GM18951 (cell line): ENCODE data around the gene HIPK2.
A peak's percentile ranks its signal among the peaks of the same experiment; 100 is the strongest.

Experiments used
- POLR2A ChIP-seq: IDR thresholded peaks from 4 replicates; pipeline ENCODE4 v1.6.1; 2011; ENCODE audit warnings: mild to moderate bottlenecking; ENCODE audit not compliant: insufficient read length, insufficient read depth; ENCODE audit errors: extremely low read depth
- in situ Hi-C: fragments of 300-500 bp; cut with MboI; formaldehyde crosslinking; loops from one replicate; pipeline ENCODE4 v1.12.0; 2022; ENCODE audit warnings: low sequenced_read_pairs, mixed read lengths, inconsistent platforms; ENCODE audit not compliant: unreplicated experiment

The HIPK2 gene

DNA sequence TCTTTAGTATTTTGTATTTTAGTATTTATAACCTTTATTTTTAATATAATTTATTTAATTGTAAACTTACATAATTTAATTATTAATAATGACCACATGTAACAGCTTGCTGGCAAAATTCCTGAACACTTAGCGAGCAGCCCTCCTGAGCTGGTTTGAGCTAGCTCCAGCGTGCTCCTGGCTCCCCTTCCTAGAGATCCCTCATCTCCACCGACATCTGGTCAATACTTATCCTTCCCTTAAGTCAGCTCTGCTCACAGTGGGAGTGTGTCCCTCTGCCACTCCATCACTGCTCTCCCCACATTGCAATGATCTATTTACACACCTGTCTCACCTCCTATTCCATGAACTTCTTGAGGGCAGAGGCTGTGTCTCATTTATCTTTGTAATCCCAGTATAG lies 30.6 kb upstream of the HIPK2 start:
- TF ChIP-seq POLR2A, result no peak
- in situ Hi-C loops, result no loop called here

DNA sequence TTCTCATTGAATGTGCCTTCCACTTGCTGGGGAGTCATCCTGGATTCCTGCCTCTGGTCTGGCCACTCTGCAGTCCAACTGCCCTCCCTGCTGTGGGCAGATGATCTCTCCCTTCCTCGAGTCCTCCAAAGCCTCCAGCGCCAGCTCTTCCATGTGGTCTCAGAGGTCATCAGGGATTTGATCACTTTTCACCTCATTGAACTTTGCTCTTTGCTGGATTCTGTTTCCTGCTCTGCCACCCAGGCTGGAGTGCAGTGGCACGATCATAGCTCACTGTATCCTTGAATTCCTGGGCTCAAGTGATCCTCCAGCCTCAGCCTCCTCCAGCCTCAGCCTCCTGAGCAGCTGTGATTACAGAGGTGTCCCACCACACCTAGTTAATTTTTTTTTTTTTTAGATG lies 29.2 kb upstream of the HIPK2 start:
- TF ChIP-seq POLR2A, result no peak
- in situ Hi-C loops, result no loop called here

DNA sequence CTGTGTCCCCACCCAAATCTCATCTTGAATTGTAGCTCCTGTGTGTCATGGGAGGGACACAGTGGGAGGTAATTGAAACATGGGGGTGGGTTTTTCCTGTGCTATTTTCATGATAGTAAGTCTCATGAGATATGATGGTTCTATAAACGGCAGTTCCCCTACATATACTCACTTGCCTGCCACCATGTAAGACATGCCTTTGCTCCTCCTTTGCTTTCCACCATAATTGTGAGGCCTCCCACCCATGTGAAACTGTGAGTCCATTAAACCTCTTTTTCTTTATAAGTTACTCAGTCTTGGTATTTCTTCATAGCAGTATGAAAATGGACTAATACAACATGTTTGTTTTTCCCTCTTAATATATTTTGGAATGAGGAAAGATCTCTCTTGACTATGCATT lies 26.8 kb upstream of the HIPK2 start:
- in situ Hi-C loops, result no loop called here
- no peak for TF ChIP-seq POLR2A

DNA sequence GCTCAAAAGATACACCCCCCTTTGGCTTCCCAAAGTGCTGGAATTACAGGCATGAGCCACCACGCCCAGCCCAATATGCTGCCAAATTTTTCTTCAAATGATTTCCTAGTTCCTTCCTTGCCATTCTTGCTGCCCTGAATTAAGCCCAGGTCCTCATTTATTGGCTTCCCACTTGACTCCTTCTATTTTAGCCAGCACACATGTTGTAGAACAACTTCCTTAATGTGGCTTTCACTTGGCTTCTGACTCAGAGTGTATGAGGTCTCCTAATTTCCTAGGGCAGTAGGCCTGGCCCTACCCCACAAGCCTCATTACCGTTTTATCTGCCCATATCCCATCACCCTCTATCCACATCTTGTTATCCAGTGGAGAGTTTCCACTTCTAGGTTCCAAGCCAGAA lies 21.8 kb upstream of the HIPK2 start:
- in situ Hi-C loops, result no loop called here
- TF ChIP-seq POLR2A, result no peak

DNA sequence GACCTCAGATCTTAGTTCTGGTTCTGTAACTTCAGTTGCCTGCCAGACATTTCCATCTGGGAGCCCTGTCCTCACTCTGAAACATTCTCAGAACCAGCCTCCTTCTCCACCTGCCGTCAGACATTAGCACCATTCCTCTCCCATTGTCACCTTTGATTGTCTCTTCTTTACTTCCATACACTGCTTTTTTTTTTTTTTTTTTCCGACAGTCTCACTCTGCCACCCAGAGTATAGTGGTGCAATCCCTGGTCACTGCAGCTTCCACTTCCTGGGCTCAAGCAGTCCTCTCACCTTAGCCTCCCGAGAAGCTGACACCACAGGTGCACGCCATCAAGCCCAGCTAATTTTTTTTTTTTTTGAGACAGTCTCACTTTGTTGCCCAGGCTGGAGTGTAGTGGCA lies 21.1 kb upstream of the HIPK2 start:
- in situ Hi-C loops, result no loop called here
- no peak for TF ChIP-seq POLR2A

DNA sequence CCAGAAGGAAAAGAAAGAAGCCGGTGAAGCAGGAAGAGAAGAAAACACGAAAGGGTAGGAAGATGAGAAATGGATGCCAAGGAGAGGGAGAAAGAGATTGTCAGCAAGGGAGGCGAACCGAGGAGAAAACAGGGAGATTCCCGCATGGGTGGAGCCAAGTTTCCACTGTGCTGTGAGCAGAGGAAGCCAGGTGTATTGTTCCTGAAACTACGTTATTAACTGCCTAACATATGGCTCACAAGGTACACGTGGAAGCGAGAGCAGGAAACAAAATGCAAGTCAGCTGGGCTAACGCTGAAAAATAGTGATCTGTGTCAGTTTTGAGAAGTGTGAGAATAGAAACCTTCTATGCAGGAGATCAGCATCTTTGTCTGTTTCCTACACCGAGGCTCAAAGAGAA lies 20.4 kb upstream of the HIPK2 start:
- TF ChIP-seq POLR2A, result no peak
- in situ Hi-C loops, result no loop called here

DNA sequence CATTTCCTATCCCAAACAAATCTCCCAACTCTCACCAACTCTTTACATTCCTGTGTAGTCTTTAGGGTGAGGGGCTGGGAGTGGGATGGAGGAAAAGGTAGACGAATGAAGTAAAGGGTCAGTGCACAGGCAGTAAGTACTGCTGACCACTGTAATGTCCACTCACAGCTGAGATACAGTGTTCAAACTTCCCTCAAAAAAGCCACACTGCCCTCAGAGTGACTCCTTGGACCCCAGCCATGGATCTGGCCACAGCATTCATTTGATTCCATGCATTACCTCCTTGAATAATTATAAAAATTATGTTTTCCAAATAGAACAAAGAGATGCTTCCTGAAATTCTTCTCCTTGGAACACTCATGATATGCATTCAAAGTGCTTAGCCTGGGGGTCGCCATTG lies 19.8 kb upstream of the HIPK2 start:
- in situ Hi-C loops, result no loop called here
- no peak for TF ChIP-seq POLR2A

DNA sequence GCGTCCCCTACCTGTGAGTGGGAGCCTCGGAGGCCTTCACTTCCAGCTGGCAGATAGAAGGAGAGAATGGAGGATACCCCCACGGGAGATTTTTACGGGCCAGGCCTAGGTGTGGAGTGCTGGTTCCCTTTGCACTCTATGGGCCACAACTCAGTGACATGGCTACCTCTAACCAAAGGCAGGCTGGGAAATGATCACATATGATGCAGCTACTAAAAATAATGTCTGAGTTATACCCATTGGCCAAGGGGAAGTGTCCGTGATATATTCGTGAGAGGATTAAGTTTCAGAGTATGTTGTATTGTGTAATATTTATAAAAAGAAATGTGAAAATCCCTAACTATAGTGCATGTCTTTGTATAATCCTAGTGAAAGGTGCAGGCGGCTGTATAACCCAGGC lies 13.5 kb upstream of the HIPK2 start:
- in situ Hi-C loops, result no loop called here
- no peak for TF ChIP-seq POLR2A

DNA sequence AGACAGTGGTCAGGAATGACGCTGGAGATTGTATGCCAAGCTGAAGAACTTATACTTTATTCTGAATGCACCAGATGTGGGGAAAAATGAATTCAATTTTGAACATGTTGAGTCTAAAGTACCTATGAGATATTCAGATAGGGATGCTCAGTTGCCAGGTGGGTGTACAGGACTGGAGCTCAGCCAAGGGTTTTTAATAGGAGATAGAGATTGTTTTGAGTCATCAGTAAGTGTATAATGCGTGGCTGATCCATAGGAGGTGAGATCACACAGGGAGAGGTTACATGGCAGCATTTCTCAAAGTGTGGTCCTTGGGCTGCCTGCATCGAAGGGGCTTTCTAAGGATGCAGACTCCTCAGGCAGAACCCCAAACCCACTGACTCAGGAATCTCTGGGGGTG lies 6.8 kb upstream of the HIPK2 start:
- in situ Hi-C loops, result no loop called here

DNA sequence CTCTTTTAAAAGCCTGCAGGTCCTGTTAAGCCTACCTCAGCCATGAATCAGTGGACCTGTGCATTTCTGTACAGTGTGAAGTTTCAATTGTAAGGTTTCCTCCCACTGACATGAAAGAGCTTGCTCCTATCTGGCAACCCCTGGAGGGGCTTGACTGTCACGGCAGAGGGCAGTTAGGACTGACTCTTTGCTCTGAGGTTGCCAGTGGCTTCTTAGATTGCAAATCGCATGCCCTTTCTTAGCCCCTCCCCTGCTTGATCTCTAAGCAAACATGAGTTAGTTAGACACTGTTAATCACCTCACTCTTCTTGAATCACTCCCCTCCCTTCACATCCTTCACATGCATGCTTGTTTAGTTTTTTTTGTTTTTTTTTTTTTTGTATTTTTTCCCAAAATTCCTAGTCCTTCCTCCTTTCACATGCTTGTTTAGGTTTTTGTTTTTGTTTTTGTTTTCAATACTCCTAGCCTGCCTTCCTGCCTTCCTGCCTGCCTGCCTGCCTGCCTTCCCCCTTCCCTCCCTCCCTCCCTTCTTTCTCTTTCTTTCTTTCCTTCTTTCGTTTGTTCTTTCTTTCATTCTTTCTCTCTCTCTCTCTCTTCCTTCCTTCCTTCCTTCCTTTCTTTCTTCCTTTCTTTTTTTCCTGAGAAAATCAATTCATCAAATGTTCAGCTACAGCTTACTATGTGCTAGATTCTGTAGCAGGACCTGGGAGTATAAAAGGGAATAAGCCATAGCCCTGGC lies 6.0 kb upstream of the HIPK2 start:
- in situ Hi-C loops, result no loop called here
- no peak for TF ChIP-seq POLR2A

More for the DNA sequence above, 6.8 kb upstream of the HIPK2 start:
- TF ChIP-seq POLR2A, result no peak

DNA sequence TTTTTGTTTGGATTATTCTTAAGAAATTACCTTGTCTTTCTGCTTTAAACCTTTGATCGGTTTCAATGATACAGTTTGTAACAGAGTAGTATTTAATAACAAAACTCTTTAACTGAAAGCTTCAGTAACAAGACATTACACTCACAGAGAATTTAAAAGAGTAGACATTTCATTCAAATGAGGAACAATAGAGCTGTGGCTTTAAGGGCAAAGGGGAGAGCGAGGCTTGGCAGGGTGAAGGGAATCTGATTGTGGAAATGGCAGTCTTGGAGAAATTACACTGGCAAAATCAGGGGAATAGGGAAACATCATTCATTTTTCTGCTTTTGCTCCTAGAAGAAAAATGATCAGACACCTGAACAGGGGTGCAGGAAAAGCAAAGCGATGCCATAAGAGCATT lies 5.1 kb upstream of the HIPK2 start:
- in situ Hi-C loops, result no loop called here
- TF ChIP-seq POLR2A, result no peak

DNA sequence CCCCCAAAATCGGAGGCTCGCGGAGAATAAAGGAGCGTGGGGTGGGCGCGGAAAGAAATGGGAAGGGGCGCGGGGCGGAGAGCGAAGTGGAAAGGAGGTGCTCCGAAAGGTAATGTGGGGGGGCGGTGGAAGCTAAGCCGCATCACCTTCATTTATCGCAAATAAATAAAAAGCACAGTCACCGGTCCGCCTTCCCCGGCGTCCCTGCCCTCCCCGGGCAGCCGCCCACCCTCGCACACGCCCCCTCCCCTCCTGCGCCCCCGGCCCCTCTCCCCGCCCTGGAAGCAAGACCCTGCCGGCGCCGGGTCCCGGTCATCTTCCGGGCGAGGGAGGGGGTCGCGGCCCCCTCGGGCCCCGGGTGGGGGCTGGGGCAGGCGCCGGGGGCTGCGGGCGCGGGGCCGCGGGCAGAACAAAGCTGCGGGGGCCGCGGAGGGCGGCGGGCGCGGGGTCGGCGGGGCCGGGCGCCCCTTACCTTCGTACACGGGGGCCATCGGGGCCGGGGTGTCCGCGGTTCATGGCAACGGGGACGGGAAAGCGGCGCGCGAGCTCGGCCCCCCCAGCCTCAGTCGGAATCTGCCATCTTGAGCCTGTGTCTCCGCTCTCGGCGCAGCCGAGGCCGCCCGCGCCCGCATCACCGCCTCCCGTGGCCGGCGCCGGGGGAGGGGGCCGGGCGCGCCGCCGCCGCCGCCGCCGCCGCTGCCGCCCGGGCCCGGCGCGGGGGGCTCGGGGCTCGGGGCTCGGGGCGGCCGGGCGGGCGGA lies 486 bp downstream of the HIPK2 start:
- TF ChIP-seq POLR2A, result no peak
- in situ Hi-C loops, result loop anchor here (10.0 kb wide), 1 partner anchor 133 kb away; no protein-coding TSS in a partner anchor

DNA sequence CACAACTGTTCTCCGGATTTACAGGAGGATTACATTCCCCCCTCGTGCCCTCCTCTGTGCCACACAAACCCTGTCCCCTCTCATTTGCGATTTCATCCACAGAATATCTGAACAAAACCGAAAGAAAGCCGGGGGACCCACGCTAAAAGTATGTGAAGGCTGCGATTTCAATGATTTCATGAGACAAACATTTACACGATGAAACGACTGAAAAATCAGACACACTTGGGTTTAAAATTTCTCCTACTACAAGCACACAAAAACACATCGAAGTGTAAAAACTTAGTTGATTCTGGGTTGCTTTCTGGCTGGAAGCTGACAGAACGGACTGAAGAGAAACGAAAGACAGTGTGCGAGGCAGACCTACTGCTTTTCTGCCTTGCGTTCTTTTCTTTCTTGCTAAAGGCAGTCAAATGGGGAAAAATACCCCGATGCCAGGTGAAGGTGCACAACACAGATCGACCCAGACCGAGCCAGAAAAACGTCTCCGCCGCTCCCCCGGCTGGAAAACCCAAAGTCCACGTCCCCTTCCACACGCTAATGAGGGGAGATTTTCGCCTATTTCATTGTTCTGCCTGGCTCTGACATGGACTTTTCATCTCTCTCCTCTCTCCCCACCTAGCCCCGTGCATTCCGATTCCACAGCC lies 1.2 kb downstream of the HIPK2 start:
- in situ Hi-C loops, result loop anchor here (10.0 kb wide), 1 partner anchor 132 kb away; no protein-coding TSS in a partner anchor
- TF ChIP-seq POLR2A, result no peak

DNA sequence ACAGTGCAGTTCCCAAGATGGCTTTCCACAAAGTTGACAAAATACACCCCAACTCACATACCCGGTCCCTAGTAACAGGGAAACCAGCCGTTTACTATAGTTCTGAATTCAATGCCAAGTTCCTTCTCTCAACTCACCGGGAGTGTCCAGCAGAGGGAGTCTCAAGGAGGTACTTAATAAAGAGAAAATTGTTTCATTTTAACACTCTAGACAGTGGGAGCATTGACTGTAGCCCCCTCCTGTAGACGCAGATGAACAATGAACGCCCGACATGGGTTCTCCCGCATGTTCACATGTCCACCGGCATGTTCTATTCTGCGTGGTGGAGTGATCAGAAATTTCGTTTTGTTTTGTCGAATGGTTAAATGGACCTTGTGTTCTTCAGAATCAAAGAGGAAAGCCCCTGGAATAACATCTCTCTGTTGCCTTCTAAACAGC lies 1.9 kb downstream of the HIPK2 start:
- TF ChIP-seq POLR2A, result peak; percentile 25
- in situ Hi-C loops, result loop anchor here (10.0 kb wide), 1 partner anchor 131 kb away; no protein-coding TSS in a partner anchor

DNA sequence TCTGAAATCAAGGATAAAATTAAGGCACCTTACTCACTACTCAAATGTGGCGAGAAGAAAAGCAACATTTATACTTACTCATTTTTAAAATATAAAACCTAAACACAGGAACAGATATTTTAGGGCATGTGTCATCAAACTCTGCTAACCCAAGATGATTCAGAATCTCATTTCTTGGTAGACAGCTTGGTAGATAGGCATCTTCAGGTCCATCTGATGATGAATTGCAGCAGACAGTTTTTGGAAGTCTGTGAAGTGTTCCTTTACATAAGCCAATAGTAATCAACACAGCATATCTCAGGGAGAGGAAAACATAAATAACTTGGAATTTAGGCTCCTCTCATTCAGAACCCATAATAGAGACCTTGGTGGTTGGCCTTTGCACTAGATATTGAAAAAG lies 3.4 kb downstream of the HIPK2 start:
- no peak for TF ChIP-seq POLR2A
- in situ Hi-C loops, result loop anchor here (10.0 kb wide), 1 partner anchor 130 kb away; no protein-coding TSS in a partner anchor
